GM12865 (cell line): ENCODE data around the gene NACC2.

ENCODE experiments used
- DNase-seq: peaks from one replicate; pipeline ENCODE4 v3.0.0; 2010; ENCODE audit warnings: low read depth
- H3K4me3 ChIP-seq: 2 replicates; pipeline ENCODE4 v1.5.1; 2011; ENCODE audit warnings: mild to moderate bottlenecking, low read depth, low read length, control low read depth
- CTCF ChIP-seq: IDR thresholded peaks from 2 replicates; pipeline ENCODE4 v1.5.1; 2011; ENCODE audit warnings: low read length, control low read depth, low read depth, inconsistent platforms; ENCODE audit not compliant: insufficient read depth; ENCODE audit errors: missing control alignments

The NACC2 gene

DNA sequence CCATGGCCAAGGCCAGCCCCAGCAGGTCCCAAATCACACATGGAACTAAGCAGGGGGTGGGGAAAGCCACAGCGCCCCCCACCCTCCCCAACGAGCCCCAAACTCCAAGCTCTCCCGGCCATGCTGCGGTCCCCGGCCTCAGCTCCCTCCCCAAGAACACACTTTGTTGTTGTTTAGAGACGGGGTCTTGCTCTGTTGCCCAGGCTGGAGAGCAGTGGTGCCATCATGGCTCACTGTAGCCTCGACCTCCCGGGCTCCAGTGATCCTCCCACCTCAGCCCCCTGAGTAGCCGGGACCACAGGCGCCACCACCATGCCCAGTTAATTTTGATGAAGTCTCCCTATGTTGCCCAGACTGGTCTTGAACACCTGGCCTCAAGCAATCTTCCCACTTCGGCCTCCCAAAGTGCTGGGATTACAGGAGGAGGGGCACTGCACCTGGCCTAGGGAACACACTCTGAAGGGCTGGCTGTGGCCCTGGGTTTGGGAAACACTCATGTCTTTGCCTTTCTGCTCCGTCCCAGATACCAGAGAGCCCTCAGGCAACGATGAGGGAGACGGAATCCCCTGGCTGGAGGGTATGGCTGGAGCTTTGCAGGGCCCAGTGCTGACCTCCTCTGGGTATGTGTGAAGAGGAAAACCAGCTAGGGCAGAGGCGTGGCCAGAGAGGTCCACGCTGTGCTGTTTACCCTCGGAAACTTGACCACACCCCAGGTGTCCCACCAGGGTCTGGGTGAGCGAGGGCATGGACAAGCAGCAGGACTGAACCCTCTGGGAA is 80.8 kb downstream of the NACC2 start:
- no peak for DNase-seq
- H3K4me3 ChIP-seq = no peak overlapping the region
- TF ChIP-seq CTCF = no peak

GRCh38 chr9:136013524-136014034 is 81.5 kb downstream of the NACC2 start:
- no peak for DNase-seq
- H3K4me3 ChIP-seq = no peak overlapping the region
- TF ChIP-seq CTCF = no peak

GRCh38 chr9:136013116-136013515 is 82.0 kb downstream of the NACC2 start:
- DNase-seq = no peak
- no peak for TF ChIP-seq CTCF
- H3K4me3 ChIP-seq = no peak overlapping the region

GRCh38 chr9:136012651-136013050 is 82.4 kb downstream of the NACC2 start:
- no peak for TF ChIP-seq CTCF
- DNase-seq = no peak
- no peak overlapping the region for H3K4me3 ChIP-seq

- no peak overlapping the region for H3K4me3 ChIP-seq
- TF ChIP-seq CTCF = no peak
- DNase-seq = no peak
Observed at GRCh38 chr9:136011703-136012496, 83.2 kb downstream of the NACC2 start.

DNA sequence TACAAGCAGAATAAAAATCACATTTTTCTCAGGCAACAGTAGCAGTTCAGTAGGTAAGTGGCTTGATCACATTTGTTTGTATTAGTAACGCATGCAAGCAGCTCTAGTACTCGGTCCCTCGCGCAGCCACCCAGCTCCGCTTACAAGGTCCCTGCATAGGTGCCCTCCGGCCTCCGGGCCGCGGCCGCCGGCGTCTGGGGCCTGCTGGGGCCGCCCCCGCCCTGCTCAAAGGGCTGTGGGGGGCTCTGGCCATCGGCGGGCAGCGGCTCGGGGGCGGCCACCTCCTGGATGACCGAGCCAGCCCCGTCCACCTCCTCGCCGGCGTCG is 83.8 kb downstream of the NACC2 start:
- no peak overlapping the region for H3K4me3 ChIP-seq
- no peak for TF ChIP-seq CTCF
- DNase-seq = no peak
